ENCODE results near the gene STAT3. TPM values are rescaled to one million over a fixed set of nuclear protein-coding genes. Genes with fewer than 3 reads are reported as not detected.
A peak's percentile ranks its signal among the peaks of the same experiment; 100 is the strongest.
"Not testable (repeated sequence)": the region's sequence is repeated elsewhere in the genome, so short reads cannot be mapped to it uniquely, and the experiment has no call there.

Gene STAT3
- total RNA-seq, 2 donors from 2014 or later: 189 to 505 TPM

GRCh38 chr17:42368310-42368709, 19.9 kb downstream of the STAT3 start:
- DNase-seq (ENCODE audit: low spot score in 2 of 2); H3K27ac Mint-ChIP-seq; ATAC-seq; H3K9me3 Mint-ChIP-seq: not testable (repeated sequence)
- H3K36me3 Mint-ChIP-seq: peaks cover 17 to 57% of the 10 kb centered on the region in 2 donors

DNA sequence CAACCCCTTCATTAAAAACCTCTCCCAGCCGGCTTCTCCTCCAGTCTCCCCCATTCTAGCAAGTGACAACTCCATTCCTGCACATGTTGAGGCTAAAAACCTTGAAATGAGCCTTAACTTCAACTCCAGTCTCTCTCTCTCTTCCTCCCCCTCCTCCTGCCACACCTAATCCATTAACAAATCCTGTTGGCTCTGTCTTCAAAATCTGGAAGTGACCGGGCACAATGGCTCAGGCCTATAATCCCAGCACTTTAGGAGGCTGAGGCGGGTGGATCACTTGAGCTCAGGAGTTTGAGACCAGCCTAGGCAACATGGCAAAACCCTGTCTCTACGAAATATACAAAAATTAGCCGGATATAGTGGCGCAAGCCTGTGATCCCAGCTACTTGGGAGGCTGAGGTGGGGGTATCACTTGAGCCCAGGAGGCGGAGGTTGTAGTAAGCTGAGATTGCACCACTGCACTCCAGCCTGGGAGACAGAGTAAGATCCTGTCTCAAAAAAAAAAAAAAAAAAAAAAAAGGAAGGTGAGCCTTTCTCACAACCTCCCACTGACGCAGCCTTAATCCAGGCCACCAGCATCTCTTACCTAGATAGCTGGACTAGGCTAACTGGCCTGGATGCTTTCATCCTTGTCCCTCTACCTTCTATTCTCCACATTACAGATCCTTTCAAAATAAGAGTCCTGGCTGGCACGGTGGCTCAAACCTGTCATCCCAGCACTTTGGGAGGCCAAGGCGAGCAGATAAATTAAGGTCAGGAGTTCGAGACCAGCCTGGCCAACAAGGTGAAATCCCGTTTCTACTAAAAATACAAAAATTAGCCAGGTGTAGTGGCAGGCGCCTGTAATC, 21.8 kb downstream of the STAT3 start:
- H3K36me3 Mint-ChIP-seq: peaks cover 11 to 65% of the 10 kb centered on the region in 2 donors
- H3K9me3 Mint-ChIP-seq; ATAC-seq; DNase-seq (ENCODE audit: low spot score in 2 of 2): not testable (repeated sequence)
- H3K27ac Mint-ChIP-seq: peak overlapping the region; percentile 21 to 88

DNA sequence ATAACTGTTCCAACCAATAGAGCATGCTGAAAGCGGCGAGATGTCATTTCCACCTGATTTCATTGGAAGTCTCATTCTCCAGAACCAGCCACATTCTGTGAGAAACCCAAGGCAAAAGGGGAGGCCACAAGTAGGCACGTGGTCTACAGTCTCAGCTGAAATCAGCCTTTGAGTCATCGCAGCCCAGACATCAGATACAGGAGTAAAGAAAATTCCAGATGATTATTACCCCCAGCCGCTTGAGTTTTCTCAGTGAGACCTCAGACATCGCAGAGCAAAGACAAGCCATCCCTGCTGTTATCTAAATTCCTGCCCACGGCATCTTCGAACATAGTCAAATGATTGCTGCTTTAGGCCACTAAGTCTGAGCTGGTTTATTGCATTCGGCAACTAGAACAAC, 23.1 kb downstream of the STAT3 start:
- DNase-seq (ENCODE audit: low spot score in 2 of 2) (no peak), ATAC-seq (peak; percentile 32 to 47)
- peak overlapping the region in 1 of 2 donors; percentile 89 for H3K27ac Mint-ChIP-seq
- peaks cover 6 to 54% of the 10 kb centered on the region in 2 donors for H3K36me3 Mint-ChIP-seq
- H3K9me3 Mint-ChIP-seq: peaks cover 0 to 4% of the 10 kb centered on the region in 2 donors

- Mint-ChIP-seq H3K27ac (peak overlapping the region; percentile 86 to 89), H3K36me3 (peaks cover 6 to 62% of the 10 kb centered on the region in 2 donors), H3K9me3 (peaks cover 0 to 4% of the 10 kb centered on the region in 2 donors)
- peak; percentile 35 to 64 for ATAC-seq
- no peak for DNase-seq (ENCODE audit: low spot score in 2 of 2)
Observed at GRCh38 chr17:42363767-42364585, 24.3 kb downstream of the STAT3 start.

- ATAC-seq (no peak), DNase-seq (ENCODE audit: low spot score in 2 of 2) (no peak)
- Mint-ChIP-seq H3K36me3 (peaks cover 6 to 63% of the 10 kb centered on the region in 2 donors), H3K27ac (peak overlapping the region in 1 of 2 donors; percentile 89), H3K9me3 (peaks cover 0 to 4% of the 10 kb centered on the region in 2 donors)
Observed at GRCh38 chr17:42363231-42363630, 25.0 kb downstream of the STAT3 start.

GRCh38 chr17:42362245-42362961, 25.8 kb downstream of the STAT3 start:
- H3K27ac Mint-ChIP-seq: peak overlapping the region; percentile 32 to 89
- DNase-seq (ENCODE audit: low spot score in 2 of 2): no peak
- H3K36me3 Mint-ChIP-seq: peaks cover 6 to 59% of the 10 kb centered on the region in 2 donors
- peaks cover 0 to 4% of the 10 kb centered on the region in 2 donors for H3K9me3 Mint-ChIP-seq
- peak; percentile 12 to 16 for ATAC-seq

- peaks cover 0 to 4% of the 10 kb centered on the region in 2 donors for H3K9me3 Mint-ChIP-seq
- H3K36me3 Mint-ChIP-seq: peaks cover 6 to 59% of the 10 kb centered on the region in 2 donors
- peak; percentile 83 to 95 for ATAC-seq
- DNase-seq (ENCODE audit: low spot score in 2 of 2): peak in 1 of 2 donors; percentile 69
- H3K27ac Mint-ChIP-seq: peak overlapping the region; percentile 32 to 89
Observed at GRCh38 chr17:42361781-42362186, 26.5 kb downstream of the STAT3 start.

- DNase-seq (ENCODE audit: low spot score in 2 of 2); H3K9me3 Mint-ChIP-seq; ATAC-seq: not testable (repeated sequence)
- Mint-ChIP-seq H3K36me3 (peaks cover 9 to 49% of the 10 kb centered on the region in 2 donors), H3K27ac (peak overlapping the region in 1 of 2 donors; percentile 89)
Observed at GRCh38 chr17:42360388-42360787, 27.9 kb downstream of the STAT3 start.

- peak overlapping the region; percentile 65 to 74 for H3K27ac Mint-ChIP-seq
- no peak for DNase-seq (ENCODE audit: low spot score in 2 of 2)
- H3K9me3 Mint-ChIP-seq: peaks cover 0 to 4% of the 10 kb centered on the region in 2 donors
- ATAC-seq: no peak
- H3K36me3 Mint-ChIP-seq: peaks cover 10 to 37% of the 10 kb centered on the region in 2 donors
Observed at GRCh38 chr17:42359133-42359532, 29.1 kb downstream of the STAT3 start.

GRCh38 chr17:42358434-42358833, 29.8 kb downstream of the STAT3 start:
- no peaks in the 10 kb centered on the region for H3K9me3 Mint-ChIP-seq
- H3K27ac Mint-ChIP-seq: peak overlapping the region; percentile 65 to 74
- no peak for ATAC-seq
- peaks cover 4 to 36% of the 10 kb centered on the region in 2 donors for H3K36me3 Mint-ChIP-seq
- DNase-seq (ENCODE audit: low spot score in 2 of 2): no peak

DNA sequence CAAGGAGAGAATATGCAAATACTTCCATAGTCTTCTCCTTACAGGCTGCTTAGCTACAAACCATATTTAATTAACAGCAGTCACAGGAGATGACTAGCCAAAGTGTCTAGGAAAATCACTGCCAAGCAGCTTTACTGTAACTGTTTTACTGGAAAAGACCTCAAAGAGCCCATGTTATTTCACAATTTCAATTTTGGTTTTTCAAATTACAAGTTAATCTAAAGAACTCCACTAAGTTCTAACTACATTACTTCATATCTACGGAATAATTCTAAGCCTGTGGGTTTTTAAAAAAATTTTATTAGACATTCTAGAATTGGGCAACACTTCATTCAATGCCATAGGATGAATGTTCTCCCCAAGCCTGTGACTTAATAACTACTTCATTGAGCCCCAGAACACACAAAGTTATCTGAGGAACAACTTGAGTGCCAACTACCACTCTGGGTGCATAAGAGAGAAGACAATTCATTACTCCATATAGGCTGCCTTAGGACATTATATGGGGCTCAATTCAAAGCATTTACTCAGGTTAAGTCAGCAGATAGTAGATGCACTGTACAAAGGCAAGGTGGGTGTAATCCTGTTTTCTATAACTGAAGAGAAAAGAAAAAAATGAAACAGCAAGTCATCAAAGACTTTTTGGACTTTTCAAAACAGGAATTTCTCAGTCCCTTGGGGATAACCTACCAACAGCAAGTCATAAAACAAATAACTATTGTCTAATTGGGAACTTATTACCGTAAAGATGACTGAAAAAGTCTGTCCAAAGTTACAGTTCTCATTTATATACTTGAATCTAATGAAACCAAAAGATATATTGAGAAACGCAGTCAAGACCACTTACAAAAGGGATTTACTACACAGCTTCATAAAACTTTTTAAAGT, 33.0 kb downstream of the STAT3 start:
- peaks cover 4 to 20% of the 10 kb centered on the region in 2 donors for H3K36me3 Mint-ChIP-seq

DNA sequence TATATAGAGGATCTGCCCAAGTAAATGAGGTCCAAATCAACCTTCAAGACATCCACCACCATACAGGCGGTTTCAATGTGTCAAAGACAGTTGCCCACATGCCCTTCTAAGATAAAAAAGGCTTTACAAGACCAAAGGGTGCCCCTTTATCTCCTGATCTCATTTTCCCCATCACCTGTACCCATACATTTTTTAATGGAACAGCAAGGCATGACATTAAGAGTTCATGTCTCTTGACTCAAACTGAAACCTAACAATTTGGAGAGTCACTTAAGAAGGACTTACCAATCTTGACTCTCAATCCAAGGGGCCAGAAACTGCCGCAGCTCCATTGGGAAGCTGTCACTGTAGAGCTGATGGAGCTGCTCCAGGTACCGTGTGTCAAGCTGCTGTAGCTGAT, 40.1 kb downstream of the STAT3 start:
- DNase-seq (ENCODE audit: low spot score in 2 of 2) (no peak), ATAC-seq (peak; percentile 19 to 81)
- Mint-ChIP-seq H3K27ac (peak overlapping the region; percentile 56 to 72), H3K36me3 (peaks cover 26 to 65% of the 10 kb centered on the region in 2 donors), H3K9me3 (no peaks in the 10 kb centered on the region)

More for the DNA sequence above, 33.0 kb downstream of the STAT3 start:
- Mint-ChIP-seq H3K9me3 (no peaks in the 10 kb centered on the region), H3K27ac (peak overlapping the region; percentile 70 to 74)
- no peak for DNase-seq (ENCODE audit: low spot score in 2 of 2)
- ATAC-seq: peak in 1 of 2 donors; percentile 26

GRCh38 chr17:42347606-42348005, 40.6 kb downstream of the STAT3 start:
- Mint-ChIP-seq H3K27ac (peak overlapping the region; percentile 72 to 74), H3K9me3 (no peaks in the 10 kb centered on the region), H3K36me3 (peaks cover 26 to 70% of the 10 kb centered on the region in 2 donors)
- DNase-seq (ENCODE audit: low spot score in 2 of 2) (no peak), ATAC-seq (no peak)

- ATAC-seq (no peak), DNase-seq (ENCODE audit: low spot score in 2 of 2) (no peak)
- H3K36me3 Mint-ChIP-seq: peaks cover 26 to 74% of the 10 kb centered on the region in 2 donors
- H3K9me3 Mint-ChIP-seq: no peaks in the 10 kb centered on the region
- H3K27ac Mint-ChIP-seq: peak overlapping the region; percentile 72 to 74
Observed at GRCh38 chr17:42347198-42347597, 41.0 kb downstream of the STAT3 start.

DNA sequence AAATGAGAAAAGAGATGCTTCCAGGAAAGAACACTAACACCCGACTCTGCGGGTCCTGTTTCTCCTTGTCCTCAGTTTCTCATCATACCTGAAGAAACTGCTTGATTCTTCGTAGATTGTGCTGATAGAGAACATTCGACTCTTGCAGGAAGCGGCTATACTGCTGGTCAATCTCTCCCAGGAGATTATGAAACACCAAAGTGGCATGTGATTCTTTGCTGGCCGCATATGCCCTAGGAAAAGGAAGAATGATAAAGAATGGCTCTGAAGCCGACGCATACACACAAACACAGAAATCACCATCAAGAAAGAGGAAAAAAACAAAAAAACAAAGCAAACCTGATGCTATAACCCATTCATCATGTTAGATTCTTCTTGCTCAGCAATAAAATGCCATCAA, 41.8 kb downstream of the STAT3 start:
- DNase-seq (ENCODE audit: low spot score in 2 of 2) (no peak), ATAC-seq (no peak)
- Mint-ChIP-seq H3K36me3 (peaks cover 26 to 81% of the 10 kb centered on the region in 2 donors), H3K9me3 (no peaks in the 10 kb centered on the region), H3K27ac (no peak overlapping the region)
